GF-D8 (cell line): ENCODE measurements around the gene SMG6.
"Not testable (repeated sequence)": the region's sequence is repeated elsewhere in the genome, so short reads cannot be mapped to it uniquely, and the experiment has no call there.

Experiments used
- DNase-seq: peaks from one replicate; lab custom pipeline; 2025; lab: John Stamatoyannopoulos, UW

SMG6 gene

DNA sequence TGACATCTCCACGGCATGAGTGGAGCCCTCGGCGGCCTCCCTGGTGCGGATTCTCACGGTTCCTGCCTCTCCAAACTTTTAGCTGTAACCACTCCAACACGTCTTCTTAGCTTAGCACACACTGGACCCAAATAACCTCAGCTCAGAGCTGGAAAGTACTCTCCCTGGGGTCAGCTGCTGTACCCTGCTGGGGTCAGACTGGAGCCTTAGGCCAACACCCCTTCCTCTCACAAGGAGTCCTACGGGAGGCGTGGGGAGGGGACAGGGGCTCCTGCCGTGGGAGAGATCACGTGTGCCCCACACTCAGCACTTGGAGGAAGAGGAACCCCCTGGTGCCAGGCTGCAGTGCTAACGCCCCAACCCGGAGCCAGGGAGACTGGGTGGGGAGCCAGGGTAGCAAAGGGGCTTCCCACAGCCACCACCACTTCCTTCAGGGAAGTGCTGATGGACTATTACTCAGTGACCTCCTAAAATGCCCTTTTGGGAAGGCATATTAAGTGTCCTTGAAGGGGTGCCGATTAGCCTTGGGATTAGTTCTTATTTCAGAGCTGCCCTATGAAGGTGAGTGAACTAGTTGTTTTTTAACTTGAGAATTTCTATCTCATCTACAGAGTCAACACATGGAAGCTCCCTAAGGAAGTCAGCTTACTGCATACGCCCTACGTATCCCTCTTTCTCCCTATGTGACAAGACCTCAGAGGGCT lies 124.6 kb downstream of the SMG6 start:
- no peak for DNase-seq

GRCh38 chr17:2177235-2177811 lies 126.3 kb downstream of the SMG6 start:
- DNase-seq: no peak

- DNase-seq: no peak
Measured at GRCh38 chr17:2176499-2177169, 127.0 kb downstream of the SMG6 start.

GRCh38 chr17:2175294-2175628 lies 128.3 kb downstream of the SMG6 start:
- DNase-seq: no peak

GRCh38 chr17:2174468-2175293 lies 128.9 kb downstream of the SMG6 start:
- no peak for DNase-seq

GRCh38 chr17:2174014-2174413 lies 129.6 kb downstream of the SMG6 start:
- no peak for DNase-seq

GRCh38 chr17:2172999-2173398 lies 130.6 kb downstream of the SMG6 start:
- no peak for DNase-seq

DNA sequence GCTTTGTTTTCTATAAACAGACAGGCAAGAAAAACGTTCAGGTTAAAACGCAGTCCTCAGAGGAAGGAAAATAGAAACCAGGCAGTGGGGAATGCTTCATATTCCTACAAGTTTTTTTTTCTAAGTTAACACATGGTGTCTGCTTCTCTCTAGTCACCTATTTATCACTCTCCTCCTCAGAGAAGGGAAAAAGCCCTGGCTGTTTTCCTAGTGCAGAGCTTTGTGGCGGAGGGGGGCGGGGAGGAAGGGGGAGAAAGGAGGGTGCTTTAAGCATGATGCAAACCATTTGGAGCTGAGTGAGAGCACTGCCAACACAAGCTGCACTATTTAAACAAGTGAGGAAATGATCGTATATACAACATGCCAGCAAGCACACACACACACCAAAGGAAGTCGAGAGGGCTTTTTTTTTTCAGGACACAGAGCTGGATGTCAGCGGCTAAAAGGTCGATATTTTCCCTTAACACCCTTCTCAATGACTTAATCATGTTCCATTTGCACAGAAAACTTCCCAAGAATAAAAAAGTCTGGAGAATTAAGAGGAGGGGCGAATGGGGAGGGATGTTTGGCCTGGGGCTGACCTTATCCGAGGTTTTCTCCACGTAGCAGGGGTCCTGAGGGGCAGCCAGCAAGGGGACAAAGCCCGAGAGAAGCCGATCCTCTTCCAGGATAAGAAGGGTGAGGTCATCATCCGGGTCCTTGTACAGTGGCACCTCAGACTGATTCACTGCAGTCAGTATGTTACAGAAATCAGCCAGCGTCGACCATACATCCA lies 131.3 kb downstream of the SMG6 start:
- no peak for DNase-seq

DNA sequence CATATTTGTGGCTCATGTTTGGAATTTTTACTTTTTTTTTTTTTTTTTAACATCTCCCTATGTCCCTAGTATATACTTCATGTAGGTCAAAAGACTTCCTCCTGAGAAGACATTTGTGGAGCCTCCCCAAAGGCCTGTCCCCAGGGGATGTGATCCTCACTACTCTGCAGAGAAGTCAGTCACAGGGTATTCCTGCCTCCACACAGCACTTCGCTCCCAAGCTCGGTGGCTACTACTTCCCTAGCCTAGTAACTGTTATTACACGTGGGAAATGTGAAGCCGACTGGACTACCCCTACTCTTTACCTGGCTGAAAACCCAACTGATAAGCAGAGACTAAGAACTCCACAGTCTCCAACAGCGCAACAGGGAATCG lies 131.9 kb downstream of the SMG6 start:
- no peak for DNase-seq

- no peak for DNase-seq
Measured at GRCh38 chr17:2170023-2170422, 133.6 kb downstream of the SMG6 start.

GRCh38 chr17:2165723-2166122 lies 137.9 kb downstream of the SMG6 start:
- not testable (repeated sequence) for DNase-seq

GRCh38 chr17:2158396-2158780 lies 145.2 kb downstream of the SMG6 start:
- DNase-seq: no peak

GRCh38 chr17:2157675-2158395 lies 145.8 kb downstream of the SMG6 start:
- DNase-seq: peak; percentile 24

- DNase-seq: peak; percentile 10
Measured at GRCh38 chr17:2157081-2157480, 146.5 kb downstream of the SMG6 start.

- no peak for DNase-seq
Measured at GRCh38 chr17:2156666-2157065, 146.9 kb downstream of the SMG6 start.

DNA sequence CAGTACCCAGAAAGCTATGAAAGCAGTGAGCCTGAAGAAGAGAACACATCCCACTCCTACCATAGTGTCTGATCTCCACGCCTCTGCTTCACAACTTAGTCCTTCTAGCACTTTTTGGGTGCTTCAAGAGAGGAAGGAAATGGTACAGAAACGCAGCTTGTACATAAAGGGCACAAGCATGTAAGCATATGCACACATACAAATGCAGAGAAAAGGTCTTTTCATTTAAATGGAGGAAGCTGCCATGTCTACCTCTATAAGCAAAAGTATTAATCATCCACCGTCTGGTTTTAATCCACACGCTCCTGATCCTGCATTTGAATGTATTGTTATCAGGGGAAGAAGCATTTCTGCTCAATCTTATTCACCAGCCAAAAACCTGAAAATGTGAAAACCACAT lies 148.0 kb downstream of the SMG6 start:
- no peak for DNase-seq

DNA sequence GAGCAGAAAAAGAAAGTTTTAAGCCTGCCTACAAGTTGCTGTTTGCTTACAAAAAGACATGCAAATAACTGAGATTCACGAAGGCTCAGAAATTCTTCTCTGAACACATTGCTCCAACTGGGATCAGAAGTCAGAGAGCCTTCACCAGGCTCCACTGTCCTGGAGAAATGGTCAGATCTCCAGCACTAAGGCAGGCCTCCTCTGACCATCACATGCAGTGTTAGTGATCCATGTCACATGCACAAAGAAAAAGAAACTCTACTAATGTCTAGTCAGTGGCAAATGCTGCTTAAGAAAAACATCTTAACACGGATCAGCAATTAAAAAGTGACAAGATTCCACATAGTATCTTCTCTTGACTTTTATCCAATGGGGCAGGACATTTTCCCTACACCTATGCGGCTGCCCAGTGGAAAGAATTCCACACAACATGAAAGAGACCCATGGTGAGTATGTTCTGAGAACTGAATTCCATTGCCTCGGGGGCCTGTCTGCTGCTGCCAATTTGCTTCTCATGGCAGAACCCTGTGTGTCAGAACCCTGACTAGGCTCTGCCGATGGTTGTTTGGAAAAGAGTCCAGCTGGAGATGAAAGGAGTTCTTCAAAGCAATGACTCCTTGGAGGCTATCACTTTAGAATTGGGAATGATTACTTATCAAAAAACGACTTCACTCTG lies 152.1 kb downstream of the SMG6 start:
- no peak for DNase-seq

GRCh38 chr17:2150806-2151205 lies 152.8 kb downstream of the SMG6 start:
- no peak for DNase-seq

GRCh38 chr17:2149934-2150333 lies 153.7 kb downstream of the SMG6 start:
- no peak for DNase-seq

GRCh38 chr17:2146132-2146871 lies 157.3 kb downstream of the SMG6 start:
- no peak for DNase-seq
